ENCODE measurements around the gene FBXO48. TPM values are rescaled to one million over a fixed set of nuclear protein-coding genes. Genes with fewer than 3 reads are reported as not detected.

The FBXO48 gene
- total and polyA plus RNA-seq, 12 donors = 0.42 to 2.8 (median 1.1) TPM

- DNase-seq = no peak
- WGBS, 4 donors = 0 to 1% (median 0%) methylated on average over 10 to 18 of the region's 18 CpGs
- no peaks in the 10 kb centered on the region for H3K27me3 ChIP-seq
- TF ChIP-seq CTCF (IDR thresholded peaks at IDR 0.05) (no peak), POLR2A (IDR thresholded peaks at IDR 0.05) (no peak)
- peak overlapping the region in 4 of 5 donors; percentile 60 to 86 (median 78) for H3K27ac ChIP-seq
- peak overlapping the region; percentile 63 to 92 (median 68) for H3K4me3 ChIP-seq
- peaks cover 6 to 21% of the 10 kb centered on the region in 2 donors for H3K4me1 ChIP-seq (replicated peaks in 1 of 2)
- intact Hi-C loops (cut with DNase I) = loop anchor here (10.0 kb wide), 3 partner anchors 238 to 458 kb away; no protein-coding TSS in a partner anchor
- H3K36me3 ChIP-seq (replicated peaks in 1 of 2) = no peaks in the 10 kb centered on the region
- H3K9me3 ChIP-seq (replicated peaks in 1 of 3) = no peaks in the 10 kb centered on the region
Observed at GRCh38 chr2:68466778-68467076, 367 bp downstream of the FBXO48 start.

- Histone ChIP-seq H3K36me3 (replicated peaks in 1 of 2) (no peaks in the 10 kb centered on the region), H3K27me3 (no peaks in the 10 kb centered on the region), H3K27ac (peak overlapping the region in 4 of 5 donors; percentile 60 to 86 (median 78)), H3K9me3 (replicated peaks in 1 of 3) (no peaks in the 10 kb centered on the region), H3K4me1 (replicated peaks in 1 of 2) (peaks cover 6 to 21% of the 10 kb centered on the region in 2 donors), H3K4me3 (peak overlapping the region in 2 of 4 donors; percentile 63 to 92)
- intact Hi-C loops (cut with DNase I) = loop anchor here (10.0 kb wide), 3 partner anchors 238 to 458 kb away; no protein-coding TSS in a partner anchor
- peak in 4 of 7 donors; percentile 17 to 60 (median 22) for DNase-seq
- 3 to 7% (median 6%) methylated on average over 11 of the region's 11 CpGs for WGBS, 4 donors
- TF ChIP-seq CTCF (IDR thresholded peaks at IDR 0.05) = peak in 4 of 6 experiments; percentile 2 to 11 (median 6)
- TF ChIP-seq POLR2A (IDR thresholded peaks at IDR 0.05) = no peak
Observed at GRCh38 chr2:68466361-68466777, 725 bp downstream of the FBXO48 start.

GRCh38 chr2:68465081-68465916, 1.8 kb downstream of the FBXO48 start:
- Histone ChIP-seq H3K4me3 (no peak overlapping the region), H3K4me1 (replicated peaks in 1 of 2) (peaks cover 6 to 21% of the 10 kb centered on the region in 2 donors), H3K36me3 (replicated peaks in 1 of 2) (no peaks in the 10 kb centered on the region), H3K27me3 (no peaks in the 10 kb centered on the region), H3K27ac (no peak overlapping the region), H3K9me3 (replicated peaks in 1 of 3) (no peaks in the 10 kb centered on the region)
- intact Hi-C loops (cut with DNase I) = loop anchor here (10.0 kb wide), 3 partner anchors 240 to 460 kb away; no protein-coding TSS in a partner anchor
- WGBS, 4 donors = 87 to 90% (median 89%) methylated on average over 7 of the region's 7 CpGs
- TF ChIP-seq POLR2A (IDR thresholded peaks at IDR 0.05) = no peak
- no peak for TF ChIP-seq CTCF (IDR thresholded peaks at IDR 0.05)
- no peak for DNase-seq

GRCh38 chr2:68464651-68465050, 2.4 kb downstream of the FBXO48 start:
- no peak overlapping the region for H3K4me3 ChIP-seq
- peaks cover 6 to 21% of the 10 kb centered on the region in 2 donors for H3K4me1 ChIP-seq (replicated peaks in 1 of 2)
- TF ChIP-seq CTCF (IDR thresholded peaks at IDR 0.05) = no peak
- no peak for TF ChIP-seq POLR2A (IDR thresholded peaks at IDR 0.05)
- DNase-seq = no peak
- no peak overlapping the region for H3K27ac ChIP-seq
- WGBS, 4 donors = 89 to 93% (median 92%) methylated on average over 5 of the region's 5 CpGs
- H3K27me3 ChIP-seq = no peaks in the 10 kb centered on the region
- H3K9me3 ChIP-seq (replicated peaks in 1 of 3) = no peaks in the 10 kb centered on the region
- intact Hi-C loops (cut with DNase I) = loop anchor here (10.0 kb wide), 3 partner anchors 240 to 460 kb away; no protein-coding TSS in a partner anchor
- H3K36me3 ChIP-seq (replicated peaks in 1 of 2) = no peaks in the 10 kb centered on the region

Data from adrenal gland (tissue), 12 donors.